Osteoblast (primary cell): Measurements from ENCODE around the gene ATP6V1B1. TPM values are rescaled to one million over a fixed set of nuclear protein-coding genes. Genes with fewer than 3 reads are reported as not detected.

Source experiments
- DNase-seq: peaks from one replicate; pipeline ENCODE4 v3.0.0; 2011; ENCODE audit warnings: low spot score, mixed read lengths; ENCODE audit not compliant: insufficient read length; ENCODE audit errors: missing footprints
- H2AFZ ChIP-seq: 2 replicates; pipeline ENCODE4 v1.6.0; 2011; ENCODE audit warnings: mild to moderate bottlenecking, low read length
- H3K27ac ChIP-seq: 2 replicates; pipeline ENCODE4 v1.5.1; 2011; ENCODE audit warnings: mild to moderate bottlenecking, low read depth, low read length, moderate library complexity
- H3K27me3 ChIP-seq: 2 replicates; pipeline ENCODE4 v1.6.0; 2012; ENCODE audit warnings: mild to moderate bottlenecking, control low read depth, inconsistent platforms, low read length, moderate library complexity; ENCODE audit not compliant: insufficient read depth
- H3K36me3 ChIP-seq: 2 replicates; pipeline ENCODE4 v1.5.1; 2011; ENCODE audit warnings: mild to moderate bottlenecking, low read length, control low read depth, moderate library complexity; ENCODE audit not compliant: insufficient read depth
- H3K4me1 ChIP-seq: 2 replicates; pipeline ENCODE4 v1.5.1; 2011; ENCODE audit warnings: mild to moderate bottlenecking, low read length, control low read depth, moderate library complexity; ENCODE audit not compliant: insufficient read depth
- H3K4me2 ChIP-seq: 2 replicates; pipeline ENCODE4 v1.6.0; 2011; ENCODE audit warnings: mild to moderate bottlenecking, low read length; ENCODE audit not compliant: insufficient read depth
- H3K4me3 ChIP-seq: fragments of 200-600 bp; sonication (generic); 3 replicates; pipeline ENCODE4 v1.5.1; 2012; ENCODE audit warnings: mild to moderate bottlenecking, low read length, inconsistent platforms; ENCODE audit not compliant: insufficient read depth
- H3K79me2 ChIP-seq: 2 replicates; pipeline ENCODE4 v1.6.0; 2012; ENCODE audit warnings: mild to moderate bottlenecking, low read length, control low read depth, inconsistent platforms; ENCODE audit not compliant: insufficient read depth
- H3K9me3 ChIP-seq: 2 replicates; pipeline ENCODE4 v1.5.1; 2011; ENCODE audit warnings: low read depth, low read length, control low read depth
- H4K20me1 ChIP-seq: 2 replicates; pipeline ENCODE4 v1.6.0; 2012; ENCODE audit warnings: mild to moderate bottlenecking, low read length, control low read depth; ENCODE audit not compliant: insufficient read depth
- CTCF ChIP-seq: IDR thresholded peaks from 2 replicates; pipeline ENCODE4 v1.5.1; 2011; ENCODE audit warnings: mild to moderate bottlenecking, low read depth, low read length, moderate library complexity; ENCODE audit errors: extremely low read depth
- total RNA-seq: library from RNA; depleted of rRNA; stranded (reverse); fragments of >200 nt; gene quantifications from 2 replicates; pipeline ENCODE4 v1.2.3, GENCODE V29; 2012

The ATP6V1B1 gene
- total RNA-seq, 1 donor = 2.5 TPM

GRCh38 chr2:70959271-70959761 lies 23.6 kb downstream of the ATP6V1B1 start:
- Histone ChIP-seq H3K4me2 (no peak overlapping the region), H4K20me1 (peaks cover under 1% of the 10 kb centered on the region), H3K36me3 (no peaks in the 10 kb centered on the region), H3K4me1 (no peaks in the 10 kb centered on the region), H3K27me3 (no peaks in the 10 kb centered on the region), H3K27ac (no peak overlapping the region), H3K9me3 (no peaks in the 10 kb centered on the region), H3K79me2 (no peaks in the 10 kb centered on the region), H2AFZ (no peak overlapping the region), H3K4me3 (no peak overlapping the region)
- no peak for TF ChIP-seq CTCF
- DNase-seq = peak; percentile 61

- Histone ChIP-seq H3K4me2 (no peak overlapping the region), H3K4me3 (no peak overlapping the region), H3K27ac (no peak overlapping the region), H4K20me1 (peaks cover 5% of the 10 kb centered on the region), H2AFZ (no peak overlapping the region), H3K4me1 (peaks cover 2% of the 10 kb centered on the region), H3K27me3 (no peaks in the 10 kb centered on the region), H3K36me3 (no peaks in the 10 kb centered on the region), H3K9me3 (no peaks in the 10 kb centered on the region), H3K79me2 (no peaks in the 10 kb centered on the region)
- TF ChIP-seq CTCF = peak; percentile 11
- DNase-seq = peak; percentile 21
Observed at GRCh38 chr2:70959851-70960832, 24.4 kb downstream of the ATP6V1B1 start.

GRCh38 chr2:70960833-70961647 lies 25.3 kb downstream of the ATP6V1B1 start:
- Histone ChIP-seq H3K36me3 (no peaks in the 10 kb centered on the region), H3K9me3 (no peaks in the 10 kb centered on the region), H3K4me3 (no peak overlapping the region), H3K79me2 (no peaks in the 10 kb centered on the region), H3K4me1 (peaks cover 6% of the 10 kb centered on the region), H3K4me2 (no peak overlapping the region), H3K27me3 (no peaks in the 10 kb centered on the region), H3K27ac (no peak overlapping the region), H2AFZ (no peak overlapping the region), H4K20me1 (peaks cover 5% of the 10 kb centered on the region)
- peak; percentile 49 for DNase-seq
- no peak for TF ChIP-seq CTCF

- Histone ChIP-seq H3K9me3 (no peaks in the 10 kb centered on the region), H3K4me1 (peaks cover 6% of the 10 kb centered on the region), H3K79me2 (no peaks in the 10 kb centered on the region), H2AFZ (no peak overlapping the region), H3K27ac (no peak overlapping the region), H3K4me3 (no peak overlapping the region), H3K4me2 (no peak overlapping the region), H3K27me3 (no peaks in the 10 kb centered on the region), H3K36me3 (no peaks in the 10 kb centered on the region), H4K20me1 (peaks cover 5% of the 10 kb centered on the region)
- peak; percentile 34 for DNase-seq
- no peak for TF ChIP-seq CTCF
Observed at GRCh38 chr2:70961648-70961994, 25.9 kb downstream of the ATP6V1B1 start.
